Measurements from ENCODE around the gene HMGXB3.

DNA sequence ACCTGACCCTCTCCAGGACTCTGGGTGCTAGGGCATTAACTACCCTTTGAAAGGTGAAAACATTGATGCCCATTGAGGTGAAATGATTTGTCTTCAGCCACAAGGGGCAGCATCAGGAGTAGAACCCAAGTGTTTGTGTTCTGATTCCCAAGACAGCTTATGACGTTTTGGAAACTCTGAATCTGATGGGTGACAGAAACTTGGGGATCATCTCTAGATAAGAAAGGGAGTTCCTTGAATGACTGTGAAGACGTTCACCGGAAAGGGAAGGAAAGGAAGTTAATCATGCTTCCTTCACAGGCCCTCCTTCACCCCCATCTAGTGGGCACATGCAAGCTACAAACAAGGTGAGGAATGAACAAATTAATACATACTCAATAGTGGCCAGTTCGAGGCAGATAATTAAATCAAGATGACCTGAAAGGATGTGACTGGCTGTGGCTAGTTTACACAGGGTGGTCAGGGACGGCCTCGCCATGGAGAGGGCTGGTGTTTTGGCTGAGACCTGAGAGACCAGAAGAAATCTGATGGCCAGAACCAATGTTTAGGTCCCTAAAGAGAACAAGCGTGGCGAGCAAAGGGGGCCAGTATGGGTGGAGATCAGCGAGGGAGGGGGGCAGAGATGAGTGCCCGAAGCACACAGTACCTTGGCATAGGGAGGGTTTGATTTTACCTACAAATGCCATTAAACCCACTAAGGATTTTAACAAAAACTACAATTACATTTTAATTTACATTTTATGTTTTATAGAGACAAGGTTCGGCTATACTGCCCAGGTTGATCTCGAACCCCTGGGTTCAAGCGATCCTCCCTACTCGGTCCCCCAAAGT, 40.9 kb upstream of the HMGXB3 start:
- peak; percentile 24 to 29 for TF ChIP-seq CTCF (IDR thresholded peaks at IDR 0.05)
- no peak for TF ChIP-seq POLR2A (IDR thresholded peaks at IDR 0.05)
- no peak for TF ChIP-seq POLR2AphosphoS5 (IDR thresholded peaks at IDR 0.05)
- no peak for TF ChIP-seq EP300 (IDR thresholded peaks at IDR 0.05)

All from suprapubic skin (tissue), 4 donors.